ENCODE measurements around the gene CERS6.

The CERS6 gene

DNA sequence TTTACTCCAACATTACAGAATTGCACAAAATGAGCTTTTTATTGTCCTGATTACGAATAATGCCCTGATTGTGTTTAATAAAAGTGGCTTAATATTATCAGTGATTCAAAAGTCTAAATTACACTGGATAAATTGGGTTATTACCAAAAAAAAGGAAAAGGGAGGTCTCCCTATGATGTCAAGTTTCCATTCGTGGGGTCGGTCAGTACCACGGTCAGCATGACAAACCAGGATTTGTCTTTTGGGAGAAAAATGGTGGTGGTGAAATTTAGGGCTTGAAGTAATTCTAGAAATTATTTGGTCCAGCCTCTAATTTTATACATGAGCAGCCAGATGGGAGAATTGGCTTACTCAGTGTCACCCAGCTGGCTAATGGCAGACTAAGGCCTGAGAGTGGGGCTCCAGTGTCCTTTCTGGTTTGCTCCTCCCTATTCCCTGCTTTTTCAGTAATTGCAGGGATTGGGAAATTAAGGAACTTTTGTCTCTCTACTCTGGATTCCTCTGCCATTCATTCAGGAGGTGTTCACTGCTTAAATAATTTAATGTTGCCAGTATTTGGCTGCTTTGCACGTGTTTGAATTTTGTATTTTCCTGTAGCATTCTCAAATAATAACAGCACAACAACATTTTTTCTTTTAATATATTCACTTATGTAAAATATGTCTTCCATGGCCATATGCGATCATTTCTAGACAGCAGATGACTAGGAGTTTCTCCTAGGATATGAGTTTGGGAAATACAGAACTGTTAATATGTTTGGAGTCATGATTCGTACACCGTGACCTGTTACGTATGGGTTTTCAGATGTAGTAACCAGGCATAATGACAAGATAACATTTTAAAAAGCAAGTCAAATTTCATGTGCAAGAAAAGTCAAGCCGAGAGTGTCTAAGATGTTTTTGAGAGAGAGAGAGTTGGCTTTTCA is 217.5 kb downstream of the CERS6 start:
- TF ChIP-seq, protein P1, sequence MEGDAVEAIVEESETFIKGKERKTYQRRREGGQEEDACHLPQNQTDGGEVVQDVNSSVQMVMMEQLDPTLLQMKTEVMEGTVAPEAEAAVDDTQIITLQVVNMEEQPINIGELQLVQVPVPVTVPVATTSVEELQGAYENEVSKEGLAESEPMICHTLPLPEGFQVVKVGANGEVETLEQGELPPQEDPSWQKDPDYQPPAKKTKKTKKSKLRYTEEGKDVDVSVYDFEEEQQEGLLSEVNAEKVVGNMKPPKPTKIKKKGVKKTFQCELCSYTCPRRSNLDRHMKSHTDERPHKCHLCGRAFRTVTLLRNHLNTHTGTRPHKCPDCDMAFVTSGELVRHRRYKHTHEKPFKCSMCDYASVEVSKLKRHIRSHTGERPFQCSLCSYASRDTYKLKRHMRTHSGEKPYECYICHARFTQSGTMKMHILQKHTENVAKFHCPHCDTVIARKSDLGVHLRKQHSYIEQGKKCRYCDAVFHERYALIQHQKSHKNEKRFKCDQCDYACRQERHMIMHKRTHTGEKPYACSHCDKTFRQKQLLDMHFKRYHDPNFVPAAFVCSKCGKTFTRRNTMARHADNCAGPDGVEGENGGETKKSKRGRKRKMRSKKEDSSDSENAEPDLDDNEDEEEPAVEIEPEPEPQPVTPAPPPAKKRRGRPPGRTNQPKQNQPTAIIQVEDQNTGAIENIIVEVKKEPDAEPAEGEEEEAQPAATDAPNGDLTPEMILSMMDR (conservative IDR thresholded peaks at IDR 0.05; ENCODE audit: low read depth, low read length), result no peak
- H3K4me3 ChIP-seq (ENCODE audit: low read length), result no peak overlapping the region

DNA sequence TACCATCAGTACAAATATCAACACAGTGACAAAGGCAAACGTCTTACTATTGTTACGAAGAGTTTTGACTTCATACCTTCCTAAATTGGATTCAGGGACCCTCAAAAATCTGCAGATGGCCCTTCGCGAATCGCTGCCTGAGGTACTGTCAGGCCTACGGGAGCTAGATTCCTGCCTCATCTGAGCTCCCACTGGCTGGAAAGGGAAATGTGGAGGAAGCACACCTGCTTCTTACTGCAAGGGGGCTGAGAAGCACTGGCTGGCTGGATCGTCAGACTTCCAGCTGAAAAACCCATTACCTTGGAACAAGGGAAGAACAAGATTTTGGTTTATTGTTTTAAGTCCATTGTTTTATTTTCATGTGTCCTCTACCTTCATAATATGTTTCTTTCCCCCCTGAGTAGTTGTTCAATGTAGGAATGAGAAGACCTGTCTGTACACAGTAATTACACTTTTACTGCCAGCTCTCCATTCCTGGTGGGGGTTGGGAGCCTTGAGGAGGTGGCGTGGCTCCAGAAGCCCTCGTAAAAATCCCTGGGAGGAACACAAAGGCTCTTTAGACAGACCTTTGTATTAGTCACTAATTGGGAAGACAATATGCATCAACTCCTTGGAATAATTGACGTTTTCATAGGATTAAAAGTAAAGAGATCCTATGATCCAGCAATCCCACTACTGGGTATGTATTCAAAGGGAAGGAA is 222.2 kb downstream of the CERS6 start:
- no peak overlapping the region for H3K4me3 ChIP-seq (ENCODE audit: low read length)
- TF ChIP-seq, protein P1 (conservative IDR thresholded peaks at IDR 0.05; ENCODE audit: low read depth, low read length), result no peak
- no peak for DNase-seq (ENCODE audit: low read depth)

More for the DNA sequence above, 217.5 kb downstream of the CERS6 start:
- no peak for DNase-seq (ENCODE audit: low read depth)

DNA sequence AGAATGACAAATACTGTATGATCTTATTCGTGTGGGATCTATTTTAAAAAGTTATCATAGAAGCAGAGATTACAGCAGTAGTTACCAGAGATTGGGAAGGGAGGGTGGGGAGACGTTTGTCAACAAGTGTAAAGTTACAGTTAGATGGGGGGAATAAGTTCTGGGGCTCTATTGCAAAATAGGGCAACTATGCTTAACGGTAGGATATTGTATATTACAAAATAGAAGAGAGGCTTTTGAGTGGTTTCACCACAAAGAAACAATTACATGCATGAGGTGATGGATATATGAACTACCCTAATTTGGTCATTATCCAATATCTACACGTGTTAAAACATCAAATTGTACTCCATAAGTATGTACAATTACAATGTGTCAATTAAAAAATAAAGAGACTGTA is 223.0 kb downstream of the CERS6 start:
- no peak for DNase-seq (ENCODE audit: low read depth)
- TF ChIP-seq, protein P1 (conservative IDR thresholded peaks at IDR 0.05; ENCODE audit: low read depth, low read length), result no peak

DNA sequence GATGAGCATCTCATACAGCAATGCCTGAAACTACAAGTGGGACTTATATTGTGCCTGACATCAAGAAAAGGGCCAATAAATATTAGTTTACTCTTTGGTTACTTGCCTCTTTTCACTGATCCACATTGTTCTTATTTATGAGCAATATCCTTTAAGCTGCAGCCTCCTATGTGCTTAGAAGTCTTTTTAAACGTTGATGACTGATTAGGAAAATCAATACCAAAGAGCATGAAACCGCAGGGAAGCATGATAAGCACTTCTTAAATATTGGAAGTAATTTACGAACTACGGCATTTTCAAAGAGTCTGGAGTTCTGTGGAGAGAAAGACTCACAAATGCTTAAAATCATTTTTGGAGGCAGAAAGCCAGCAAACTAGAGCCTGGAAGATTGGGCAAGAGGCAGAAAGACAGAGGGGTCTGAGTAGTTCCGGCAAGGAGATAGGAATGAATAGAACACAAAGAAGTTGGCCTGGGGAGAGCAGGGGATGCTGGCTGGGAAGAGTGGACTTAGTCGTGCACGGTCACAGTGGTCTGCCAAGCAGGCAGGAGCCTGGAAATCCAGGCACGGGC is 223.8 kb downstream of the CERS6 start:
- H3K4me3 ChIP-seq (ENCODE audit: low read length), result no peak overlapping the region
- TF ChIP-seq, protein P1 (conservative IDR thresholded peaks at IDR 0.05; ENCODE audit: low read depth, low read length), result no peak
- DNase-seq (ENCODE audit: low read depth), result no peak

More for the DNA sequence above, 223.0 kb downstream of the CERS6 start:
- H3K4me3 ChIP-seq (ENCODE audit: low read length), result no peak overlapping the region

DNA sequence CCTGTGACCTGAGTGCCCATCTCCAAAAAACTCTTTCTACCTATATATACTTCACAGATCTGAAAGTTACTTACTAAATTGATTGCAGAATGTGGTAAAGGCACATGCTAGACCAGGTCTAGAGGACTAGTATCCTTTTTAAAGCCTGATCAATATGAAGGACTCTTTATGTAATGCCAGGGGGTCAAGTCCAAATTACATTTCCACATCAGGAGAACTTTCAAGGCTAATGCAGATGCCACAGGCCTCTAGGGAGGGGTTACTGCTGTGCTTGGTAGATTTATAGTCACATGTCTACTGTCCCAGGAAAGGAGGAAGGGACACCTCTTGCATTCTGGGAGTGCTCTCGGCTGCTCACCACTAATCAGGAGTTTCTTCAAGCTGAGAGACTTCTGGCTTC is 227.9 kb downstream of the CERS6 start:
- H3K4me3 ChIP-seq (ENCODE audit: low read length), result no peak overlapping the region
- TF ChIP-seq, protein P1 (conservative IDR thresholded peaks at IDR 0.05; ENCODE audit: low read depth, low read length), result no peak
- DNase-seq (ENCODE audit: low read depth), result no peak

DNA sequence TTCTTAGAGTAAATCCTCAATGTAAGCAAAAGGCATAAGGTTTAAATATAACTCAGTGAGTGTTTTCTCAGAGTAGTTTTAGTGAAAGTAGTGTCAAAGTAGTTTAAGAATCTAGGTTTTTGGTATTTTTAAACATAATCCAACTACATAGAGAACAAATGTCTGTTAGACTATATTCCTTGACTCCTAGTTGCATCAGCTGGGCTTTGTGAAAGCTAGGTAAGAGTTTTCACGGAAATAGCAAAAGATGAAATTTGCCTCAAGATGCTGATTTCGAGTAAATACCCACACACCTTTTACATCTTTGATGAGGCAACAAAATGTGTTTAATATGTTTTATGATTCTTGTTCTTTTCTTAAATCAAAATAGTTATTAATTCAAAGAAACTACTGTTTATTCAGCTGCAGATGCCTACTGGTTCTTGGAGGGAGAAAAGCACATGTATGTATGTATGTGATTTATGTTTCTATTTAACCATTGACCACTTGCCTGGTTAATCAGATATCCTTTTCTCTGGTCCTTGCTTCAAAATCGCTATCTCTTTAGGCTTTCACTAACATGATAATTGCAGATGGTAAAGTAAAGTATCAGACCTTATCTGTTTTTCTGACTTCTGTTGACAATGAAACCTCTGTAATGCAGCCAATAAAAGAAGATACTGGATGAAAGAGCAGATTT is 229.0 kb downstream of the CERS6 start:
- no peak overlapping the region for H3K4me3 ChIP-seq (ENCODE audit: low read length)
- TF ChIP-seq, protein P1 (conservative IDR thresholded peaks at IDR 0.05; ENCODE audit: low read depth, low read length), result no peak
- DNase-seq (ENCODE audit: low read depth), result no peak
